Activated T-cell treated with anti-CD3 and anti-CD28 coated beads, Interleukin-2, amount 50 U/mL, for 24 hours (primary cell): Measurements from ENCODE around the gene HOTAIR.

Experiments used
- DNase-seq: peaks from one replicate; pipeline ENCODE4 v3.0.0-alpha.2; 2020
- H3K27ac Mint-ChIP-seq: 2 replicates; pipeline ENCODE4 v1.8.0; 2020; ENCODE audit warnings: mild to moderate bottlenecking, mixed read lengths
- H3K27me3 Mint-ChIP-seq: 2 replicates; pipeline ENCODE4 v1.8.0; 2020; ENCODE audit warnings: mixed read lengths
- H3K36me3 Mint-ChIP-seq: 2 replicates; pipeline ENCODE4 v1.8.0; 2020; ENCODE audit warnings: low read depth, mixed read lengths
- H3K4me1 Mint-ChIP-seq: 2 replicates; pipeline ENCODE4 v1.8.0; 2020; ENCODE audit warnings: low read depth, mixed read lengths
- H3K4me3 Mint-ChIP-seq: 2 replicates; pipeline ENCODE4 v1.8.0; 2020; ENCODE audit warnings: mild to moderate bottlenecking, moderate library complexity, mixed read lengths
- H3K9me3 Mint-ChIP-seq: 2 replicates; pipeline ENCODE4 v1.8.0; 2020; ENCODE audit warnings: mixed read lengths

Gene HOTAIR

GRCh38 chr12:53977596-53978445, 3.1 kb upstream of the HOTAIR start:
- no peaks in the 10 kb centered on the region for H3K36me3 Mint-ChIP-seq
- DNase-seq, result no peak
- H3K9me3 Mint-ChIP-seq, result no peaks in the 10 kb centered on the region
- no peak overlapping the region for H3K27ac Mint-ChIP-seq
- H3K4me3 Mint-ChIP-seq, result no peak overlapping the region
- peaks cover 20% of the 10 kb centered on the region for H3K4me1 Mint-ChIP-seq
- peaks cover 93% of the 10 kb centered on the region for H3K27me3 Mint-ChIP-seq

GRCh38 chr12:53976823-53977595, 2.3 kb upstream of the HOTAIR start:
- peaks cover 93% of the 10 kb centered on the region for H3K27me3 Mint-ChIP-seq
- H3K9me3 Mint-ChIP-seq, result no peaks in the 10 kb centered on the region
- DNase-seq, result no peak
- H3K4me1 Mint-ChIP-seq, result peaks cover 20% of the 10 kb centered on the region
- no peak overlapping the region for H3K4me3 Mint-ChIP-seq
- H3K27ac Mint-ChIP-seq, result no peak overlapping the region
- H3K36me3 Mint-ChIP-seq, result no peaks in the 10 kb centered on the region

- Mint-ChIP-seq H3K27ac (no peak overlapping the region), H3K9me3 (no peaks in the 10 kb centered on the region), H3K36me3 (no peaks in the 10 kb centered on the region), H3K4me3 (no peak overlapping the region), H3K27me3 (peaks cover 94% of the 10 kb centered on the region), H3K4me1 (peaks cover 20% of the 10 kb centered on the region)
- no peak for DNase-seq
These were observed 1.5 kb upstream of the HOTAIR start for GRCh38 chr12:53976172-53976822.

GRCh38 chr12:53975479-53976152, 862 bp upstream of the HOTAIR start:
- Mint-ChIP-seq H3K36me3 (no peaks in the 10 kb centered on the region), H3K4me1 (peaks cover 20% of the 10 kb centered on the region), H3K27me3 (peaks cover 94% of the 10 kb centered on the region), H3K9me3 (no peaks in the 10 kb centered on the region), H3K4me3 (peak overlapping the region; percentile 58), H3K27ac (no peak overlapping the region)
- no peak for DNase-seq

GRCh38 chr12:53975064-53975471, 314 bp upstream of the HOTAIR start:
- DNase-seq, result no peak
- Mint-ChIP-seq H3K27me3 (peaks cover 94% of the 10 kb centered on the region), H3K36me3 (no peaks in the 10 kb centered on the region), H3K9me3 (no peaks in the 10 kb centered on the region), H3K4me3 (peak overlapping the region; percentile 18), H3K4me1 (peaks cover 20% of the 10 kb centered on the region), H3K27ac (no peak overlapping the region)

- peak overlapping the region; percentile 41 for H3K4me3 Mint-ChIP-seq
- no peaks in the 10 kb centered on the region for H3K36me3 Mint-ChIP-seq
- no peaks in the 10 kb centered on the region for H3K9me3 Mint-ChIP-seq
- H3K27ac Mint-ChIP-seq, result peak overlapping the region; percentile 78
- H3K27me3 Mint-ChIP-seq, result peaks cover 94% of the 10 kb centered on the region
- DNase-seq, result no peak
- peaks cover 20% of the 10 kb centered on the region for H3K4me1 Mint-ChIP-seq
These were observed 1.3 kb downstream of the HOTAIR start for GRCh38 chr12:53973236-53974042.

GRCh38 chr12:53972722-53973235, 2.0 kb downstream of the HOTAIR start, which contains the start of gene HOXC11:
Gene HOXC11, plus strand, starts transcription at chr12:53973126. Its CDS starts 116 bp downstream, at chr12:53973242.
- H3K36me3 Mint-ChIP-seq, result no peaks in the 10 kb centered on the region
- H3K4me1 Mint-ChIP-seq, result peaks cover 20% of the 10 kb centered on the region
- no peaks in the 10 kb centered on the region for H3K9me3 Mint-ChIP-seq
- no peak for DNase-seq
- peaks cover 94% of the 10 kb centered on the region for H3K27me3 Mint-ChIP-seq
- peak within 1 kb of the TSS; percentile 41 for H3K4me3 Mint-ChIP-seq
- H3K27ac Mint-ChIP-seq, result peak within 1 kb of the TSS; percentile 78

GRCh38 chr12:53972152-53972702, 2.5 kb downstream of the HOTAIR start:
- no peak overlapping the region for H3K27ac Mint-ChIP-seq

GRCh38 chr12:53971686-53972085, 3.1 kb downstream of the HOTAIR start:
- Mint-ChIP-seq H3K4me1 (peaks cover 23% of the 10 kb centered on the region), H3K36me3 (no peaks in the 10 kb centered on the region), H3K4me3 (no peak overlapping the region), H3K27me3 (peaks cover 94% of the 10 kb centered on the region), H3K9me3 (no peaks in the 10 kb centered on the region), H3K27ac (no peak overlapping the region)
- DNase-seq, result no peak

More at GRCh38 chr12:53972152-53972702, 2.5 kb downstream of the HOTAIR start:
- peaks cover 20% of the 10 kb centered on the region for H3K4me1 Mint-ChIP-seq
- H3K4me3 Mint-ChIP-seq, result no peak overlapping the region
- no peak for DNase-seq
- no peaks in the 10 kb centered on the region for H3K36me3 Mint-ChIP-seq
- peaks cover 94% of the 10 kb centered on the region for H3K27me3 Mint-ChIP-seq
- no peaks in the 10 kb centered on the region for H3K9me3 Mint-ChIP-seq

- H3K27me3 Mint-ChIP-seq, result peaks cover 94% of the 10 kb centered on the region
- no peak overlapping the region for H3K4me3 Mint-ChIP-seq
- H3K9me3 Mint-ChIP-seq, result no peaks in the 10 kb centered on the region
- H3K27ac Mint-ChIP-seq, result no peak overlapping the region
- H3K36me3 Mint-ChIP-seq, result no peaks in the 10 kb centered on the region
- H3K4me1 Mint-ChIP-seq, result peaks cover 29% of the 10 kb centered on the region
- DNase-seq, result no peak
These were observed 3.6 kb downstream of the HOTAIR start for GRCh38 chr12:53971129-53971528.

- Mint-ChIP-seq H3K27ac (no peak overlapping the region), H3K9me3 (no peaks in the 10 kb centered on the region), H3K36me3 (no peaks in the 10 kb centered on the region), H3K4me3 (no peak overlapping the region), H3K4me1 (peaks cover 29% of the 10 kb centered on the region), H3K27me3 (peaks cover 94% of the 10 kb centered on the region)
- DNase-seq, result no peak
These were observed 4.3 kb downstream of the HOTAIR start for GRCh38 chr12:53970451-53970850.

DNA sequence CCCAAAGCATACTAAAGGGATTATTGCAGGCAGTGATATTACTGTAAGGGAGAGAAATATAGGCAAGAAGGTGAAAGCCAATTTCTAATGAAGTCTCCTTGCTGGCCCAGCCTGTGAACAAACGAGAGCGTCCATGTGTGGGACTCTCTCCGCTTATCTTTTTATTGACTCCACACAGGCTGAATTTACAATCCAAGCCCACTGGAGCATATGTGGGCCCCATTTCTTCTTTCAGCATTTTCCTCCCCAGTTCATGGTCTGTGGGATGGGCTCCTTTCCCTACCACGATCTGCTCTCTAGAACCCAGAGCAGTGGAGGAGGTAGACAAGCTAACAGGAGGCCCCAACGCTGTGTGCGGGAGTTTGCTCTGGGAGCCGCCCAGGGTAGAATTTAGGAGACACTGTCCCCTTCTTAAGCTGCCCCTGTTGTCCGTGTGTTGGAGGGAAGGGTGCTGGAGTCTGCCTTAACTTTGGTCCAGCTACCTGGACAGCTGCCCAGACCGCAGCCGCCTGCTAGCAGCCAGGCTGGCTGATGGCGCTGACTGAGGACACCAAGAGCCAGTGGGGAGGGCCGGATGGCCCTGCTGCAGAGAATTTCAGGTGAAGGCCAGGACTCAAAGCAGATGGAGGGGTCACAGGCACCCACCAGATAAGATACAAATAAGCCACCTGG, 5.0 kb downstream of the HOTAIR start:
- Mint-ChIP-seq H3K27me3 (peaks cover 96% of the 10 kb centered on the region), H3K4me3 (no peak overlapping the region), H3K4me1 (peaks cover 27% of the 10 kb centered on the region), H3K36me3 (no peaks in the 10 kb centered on the region), H3K27ac (no peak overlapping the region), H3K9me3 (no peaks in the 10 kb centered on the region)
- no peak for DNase-seq
